ENCODE data around the gene DOCK3. TPM values are rescaled to one million over a fixed set of nuclear protein-coding genes. Genes with fewer than 3 reads are reported as not detected.

The DOCK3 gene
- total RNA-seq, 1 experiment from 2014 or later, result 8.3 TPM

DNA sequence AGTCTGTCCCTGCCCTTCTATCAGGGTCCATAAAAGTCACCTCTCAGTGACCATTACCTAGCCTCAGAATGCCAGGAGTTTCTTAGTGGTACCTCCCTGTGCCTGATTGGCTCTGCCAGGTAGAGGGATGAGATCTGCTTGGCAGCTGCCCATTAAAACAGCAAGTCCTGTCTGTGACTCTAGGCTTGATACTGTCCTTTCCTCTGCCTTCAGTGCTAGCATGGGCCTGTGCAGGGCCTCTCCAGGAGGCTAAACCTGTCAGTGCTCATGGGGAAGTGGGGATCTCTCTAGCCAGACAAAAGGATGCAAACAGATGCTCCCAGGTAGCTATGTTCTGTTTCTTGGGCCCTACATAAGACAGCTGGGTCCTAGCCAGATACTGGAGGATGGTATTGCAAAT, 700.4 kb downstream of the DOCK3 start:
- H3K4me1 Mint-ChIP-seq, result peaks cover 0 to 4% of the 10 kb centered on the region in 2 experiments; a peak in 2 of 4 replicates
- Histone ChIP-seq H3K14ac (ENCODE audit: insufficient read depth, low read length) (no peak overlapping the region), H3K23ac (ENCODE audit: insufficient read length, low read depth, low read length) (no peak overlapping the region), H3K18ac (ENCODE audit: insufficient read length, low read depth, low read length) (no peak overlapping the region), H3T11ph (ENCODE audit: low read length) (no peak overlapping the region), H3K27ac (ENCODE audit: insufficient read length, low read depth, low read length) (no peak overlapping the region), H3K4me1 (ENCODE audit: insufficient read depth, low read length) (no peaks in the 10 kb centered on the region), H3K79me1 (ENCODE audit: insufficient read depth, low read depth, low read length, poor library complexity, severe bottlenecking) (no peaks in the 10 kb centered on the region), H2BK5ac (ENCODE audit: insufficient read length, low read length) (no peak overlapping the region), H3K23me2 (ENCODE audit: insufficient read length, low read depth, low read length, poor library complexity, severe bottlenecking) (no peaks in the 10 kb centered on the region), H3K4ac (ENCODE audit: low read depth, low read length) (no peak overlapping the region), H3K79me2 (ENCODE audit: insufficient read depth, low read length) (no peaks in the 10 kb centered on the region), H4K5ac (ENCODE audit: insufficient read length, low read depth, low read length) (no peak overlapping the region), H3K27me3 (ENCODE audit: insufficient read depth, low read length) (no peaks in the 10 kb centered on the region), H2AFZ (ENCODE audit: low read length) (no peak overlapping the region), H3K56ac (ENCODE audit: insufficient read length, low read depth, low read length) (no peak overlapping the region), H3K4me2 (ENCODE audit: insufficient read depth, insufficient read length, low read length) (no peak overlapping the region), H3K9me3 (ENCODE audit: control insufficient read depth, low read depth, low read length) (no peaks in the 10 kb centered on the region), H2AK5ac (ENCODE audit: insufficient read length, low read length) (no peak overlapping the region), H2BK20ac (ENCODE audit: low read depth, low read length, poor library complexity, severe bottlenecking) (no peak overlapping the region), H2BK15ac (ENCODE audit: low read depth, low read length) (no peak overlapping the region), H2BK120ac (ENCODE audit: low read depth, low read length, poor library complexity, severe bottlenecking) (no peak overlapping the region), H4K8ac (replicated peaks; ENCODE audit: insufficient read length, low read depth, low read length) (no peak overlapping the region), H3K9ac (ENCODE audit: extremely low read depth, insufficient read length, low read length) (no peak overlapping the region), H4K91ac (ENCODE audit: insufficient read length, low read depth, low read length) (no peak overlapping the region), H4K20me1 (ENCODE audit: control insufficient read depth, insufficient read depth, insufficient read length) (no peaks in the 10 kb centered on the region), H2BK12ac (ENCODE audit: insufficient read length, low read depth, low read length) (no peak overlapping the region)
- no peak overlapping the region for H3K27ac Mint-ChIP-seq
- H3K9me3 Mint-ChIP-seq, result no peaks in the 10 kb centered on the region
- no peaks in the 10 kb centered on the region for H3K27me3 Mint-ChIP-seq (ENCODE audit: low read depth)
- peaks cover 0 to 6% (median 0%) of the 10 kb centered on the region in 3 experiments; a peak in 4 of 7 replicates for H3K36me3 Mint-ChIP-seq (ENCODE audit: insufficient read depth in 1 of 3, low read depth in 3 of 3)
- TF ChIP-seq, protein P1, sequence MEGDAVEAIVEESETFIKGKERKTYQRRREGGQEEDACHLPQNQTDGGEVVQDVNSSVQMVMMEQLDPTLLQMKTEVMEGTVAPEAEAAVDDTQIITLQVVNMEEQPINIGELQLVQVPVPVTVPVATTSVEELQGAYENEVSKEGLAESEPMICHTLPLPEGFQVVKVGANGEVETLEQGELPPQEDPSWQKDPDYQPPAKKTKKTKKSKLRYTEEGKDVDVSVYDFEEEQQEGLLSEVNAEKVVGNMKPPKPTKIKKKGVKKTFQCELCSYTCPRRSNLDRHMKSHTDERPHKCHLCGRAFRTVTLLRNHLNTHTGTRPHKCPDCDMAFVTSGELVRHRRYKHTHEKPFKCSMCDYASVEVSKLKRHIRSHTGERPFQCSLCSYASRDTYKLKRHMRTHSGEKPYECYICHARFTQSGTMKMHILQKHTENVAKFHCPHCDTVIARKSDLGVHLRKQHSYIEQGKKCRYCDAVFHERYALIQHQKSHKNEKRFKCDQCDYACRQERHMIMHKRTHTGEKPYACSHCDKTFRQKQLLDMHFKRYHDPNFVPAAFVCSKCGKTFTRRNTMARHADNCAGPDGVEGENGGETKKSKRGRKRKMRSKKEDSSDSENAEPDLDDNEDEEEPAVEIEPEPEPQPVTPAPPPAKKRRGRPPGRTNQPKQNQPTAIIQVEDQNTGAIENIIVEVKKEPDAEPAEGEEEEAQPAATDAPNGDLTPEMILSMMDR (conservative IDR thresholded peaks at IDR 0.05), result no peak
- no peak for DNase-seq
- H3K4me3 Mint-ChIP-seq, result no peak overlapping the region

Measured in H9 (cell line).